Daoy (cell line): Measurements from ENCODE around the gene VWA3A. TPM values are rescaled to one million over a fixed set of nuclear protein-coding genes. Genes with fewer than 3 reads are reported as not detected.
A peak's percentile ranks its signal among the peaks of the same experiment; 100 is the strongest.
"Not testable (repeated sequence)": the region's sequence is repeated elsewhere in the genome, so short reads cannot be mapped to it uniquely, and the experiment has no call there.

ENCODE experiments used
- DNase-seq: peaks from one replicate; pipeline ENCODE4 v3.0.0-alpha.2; 2015; ENCODE audit warnings: low read depth
- total RNA-seq: library from RNA; depleted of rRNA; stranded (reverse); fragments of >200 nt; shearing (Covaris generic); gene quantifications from 2 replicates; pipeline ENCODE4 v1.2.3, GENCODE V29; 2014

The VWA3A gene
- total RNA-seq, 1 experiment from 2014 or later, result not detected

- DNase-seq, result no peak
Measured at GRCh38 chr16:22183335-22183734, 91.0 kb downstream of the VWA3A start.

GRCh38 chr16:22183901-22184614 lies 91.7 kb downstream of the VWA3A start:
- DNase-seq, result no peak

GRCh38 chr16:22184615-22184968 lies 92.3 kb downstream of the VWA3A start:
- DNase-seq, result no peak

- DNase-seq, result no peak
Measured at GRCh38 chr16:22186517-22186916, 94.2 kb downstream of the VWA3A start.

- no peak for DNase-seq
Measured at GRCh38 chr16:22188267-22188594, 95.9 kb downstream of the VWA3A start.

- peak; percentile 84 for DNase-seq
Measured at GRCh38 chr16:22188595-22189442, 96.5 kb downstream of the VWA3A start.

- DNase-seq, result peak; percentile 23
Measured at GRCh38 chr16:22189473-22190080, 97.2 kb downstream of the VWA3A start.

- no peak for DNase-seq
Measured at GRCh38 chr16:22190081-22190775, 97.9 kb downstream of the VWA3A start.

GRCh38 chr16:22190776-22191531 lies 98.6 kb downstream of the VWA3A start:
- peak; percentile 98 for DNase-seq

- peak; percentile 27 for DNase-seq
Measured at GRCh38 chr16:22191532-22192260, 99.4 kb downstream of the VWA3A start.

GRCh38 chr16:22192261-22193062 lies 100.1 kb downstream of the VWA3A start:
- DNase-seq, result peak; percentile 88

- DNase-seq, result no peak
Measured at GRCh38 chr16:22193063-22193411, 100.7 kb downstream of the VWA3A start.

- DNase-seq, result no peak
Measured at GRCh38 chr16:22194707-22195444, 102.5 kb downstream of the VWA3A start.

- no peak for DNase-seq
Measured at GRCh38 chr16:22195445-22195694, 103.0 kb downstream of the VWA3A start.

- peak; percentile 86 for DNase-seq
Measured at GRCh38 chr16:22195695-22196558, 103.6 kb downstream of the VWA3A start.

GRCh38 chr16:22196559-22197168 lies 104.3 kb downstream of the VWA3A start:
- not testable (repeated sequence) for DNase-seq

GRCh38 chr16:22198547-22199293 lies 106.4 kb downstream of the VWA3A start:
- no peak for DNase-seq
